Caco-2 (cell line): ENCODE measurements around the gene REEP3. TPM values are rescaled to one million over a fixed set of nuclear protein-coding genes. Genes with fewer than 3 reads are reported as not detected.

Experiments
- BruUV-seq: library from RNA; stranded (reverse); fragments of 400-500 nt; replicated peaks from 2 replicates; lab custom pipeline; 2021; lab: Mats Ljungman, UMichigan
- CTCF ChIA-PET: fragments of 300-600 bp; sonication (Branson Sonifier 250); formaldehyde crosslinking; loops from one replicate; lab custom pipeline; 2022; ENCODE audit warnings: antibody characterized with exemption; lab: Charles Lee
- POLR2A ChIA-PET: fragments of 300-600 bp; sonication (Branson Sonifier 250); formaldehyde crosslinking; loops from one replicate; lab custom pipeline; 2022; ENCODE audit warnings: antibody characterized with exemption; lab: Charles Lee
- DNase-seq, 2 experiments: peaks; one replicate each; pipeline versions ENCODE4 v3.0.0 to v3.0.0-alpha.2; 2020 to 2022
- H3K27me3 ChIP-seq: replicated peaks from 2 replicates; pipeline ENCODE4 v1.6.0; 2011; ENCODE audit warnings: low read length; ENCODE audit not compliant: control insufficient read depth, insufficient read depth
- H3K36me3 ChIP-seq: 2 replicates; pipeline ENCODE4 v1.5.1; 2011; ENCODE audit warnings: low read length; ENCODE audit not compliant: control insufficient read depth, insufficient read depth
- H3K4me1 ChIP-seq: fragments of 250-450 bp; sonication (Bioruptor Pico); 2 replicates; pipeline ENCODE4 v1.5.1; 2020; ENCODE audit warnings: mild to moderate bottlenecking
- H3K4me3 ChIP-seq: 2 replicates; pipeline ENCODE4 v1.5.1; 2011; ENCODE audit warnings: low read depth, mild to moderate bottlenecking, control low read depth, low read length
- H3K9me3 ChIP-seq: fragments of 250-450 bp; sonication (Bioruptor Pico); 2 replicates; pipeline ENCODE4 v1.5.1; 2020; ENCODE audit warnings: mild to moderate bottlenecking, moderate library complexity
- H3K27ac Mint-ChIP-seq: one replicate; pipeline ENCODE4 v1.8.0; 2022; ENCODE audit warnings: mixed read lengths; ENCODE audit not compliant: unreplicated experiment
- H3K27me3 Mint-ChIP-seq: one replicate; pipeline ENCODE4 v1.8.0; 2022; ENCODE audit warnings: mixed read lengths; ENCODE audit not compliant: insufficient read depth, unreplicated experiment
- H3K36me3 Mint-ChIP-seq: one replicate; pipeline ENCODE4 v1.8.0; 2022; ENCODE audit warnings: mild to moderate bottlenecking, mixed read lengths; ENCODE audit not compliant: insufficient read depth, unreplicated experiment
- H3K4me1 Mint-ChIP-seq: one replicate; pipeline ENCODE4 v1.8.0; 2022; ENCODE audit warnings: low read depth, mixed read lengths; ENCODE audit not compliant: unreplicated experiment
- H3K4me3 Mint-ChIP-seq: one replicate; pipeline ENCODE4 v1.8.0; 2022; ENCODE audit warnings: mild to moderate bottlenecking, moderate library complexity, mixed read lengths; ENCODE audit not compliant: unreplicated experiment
- H3K9me3 Mint-ChIP-seq: one replicate; pipeline ENCODE4 v1.8.0; 2022; ENCODE audit warnings: mixed read lengths; ENCODE audit not compliant: unreplicated experiment
- intact Hi-C: fragments of 100-400 bp; cut with micrococcal nuclease; formaldehyde crosslinking; loops from one replicate; pipeline ENCODE4 v1.10.0; 2022; ENCODE audit not compliant: unreplicated experiment
- total RNA-seq: library from RNA; stranded (reverse); gene quantifications from 2 replicates; pipeline ENCODE4 v1.2.3, GENCODE V29; 2022
- TF ChIP-seq, protein P1 (sequence below), 2 experiments: fragments of 200-600 bp in 1 of 2; IDR thresholded peaks; 1 replicate in 1 of 2; 2 replicates in 1 of 2; pipeline versions ENCODE4 v1.5.1 to v1.8.0; 2011 to 2022; ENCODE audit warnings: antibody characterized with exemption in 1 of 2, control low read depth in 1 of 2, inconsistent platforms in 1 of 2, low read depth in 1 of 2, low read length in 1 of 2, mild to moderate bottlenecking in 1 of 2, moderate library complexity in 1 of 2; ENCODE audit not compliant: insufficient read depth in 1 of 2, severe bottlenecking in 1 of 2, unreplicated experiment in 1 of 2

The REEP3 gene
- total RNA-seq, 1 experiment from 2014 or later: 66.4 TPM

DNA sequence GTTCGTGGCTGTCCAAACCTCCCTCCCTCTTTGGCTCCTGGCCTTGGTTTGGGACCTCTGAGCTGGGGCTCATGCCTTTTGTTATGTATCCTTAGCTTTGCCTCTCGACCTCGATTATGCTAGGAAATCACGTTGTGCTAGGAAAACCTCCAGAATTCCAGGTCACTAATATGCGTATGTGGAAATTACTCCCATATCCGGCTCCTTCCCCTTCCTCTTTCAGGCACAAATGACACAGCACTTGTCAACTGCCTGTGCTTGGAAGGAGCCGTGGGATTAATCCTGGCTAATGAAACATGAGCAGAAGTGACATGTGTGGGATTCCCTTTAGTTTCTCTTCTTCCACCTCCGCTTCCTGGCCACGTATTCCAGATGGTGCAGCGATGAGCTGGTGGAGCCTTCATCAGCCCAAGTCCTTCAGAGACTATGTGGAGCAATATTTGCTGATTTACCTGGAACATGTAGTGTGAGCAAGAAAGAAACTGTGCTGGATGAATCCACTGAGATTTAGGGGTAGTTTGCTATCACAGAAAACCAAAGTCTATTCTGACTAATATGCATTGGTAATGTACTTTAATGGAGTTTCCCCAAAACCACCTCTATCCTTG, 149.2 kb downstream of the REEP3 start:
- no TSS peak for BruUV-seq
- no peak overlapping the region for H3K27ac Mint-ChIP-seq
- intact Hi-C loops: no loop called here
- ChIA-PET CTCF (no interaction called here), POLR2A (no interaction called here)
- peaks cover 9% of the 10 kb centered on the region for H3K4me1 Mint-ChIP-seq
- H3K4me3 ChIP-seq: no peak overlapping the region
- no peak overlapping the region for H3K4me3 Mint-ChIP-seq
- H3K36me3 Mint-ChIP-seq: peaks cover 6% of the 10 kb centered on the region
- peaks cover 9% of the 10 kb centered on the region for H3K4me1 ChIP-seq
- no peaks in the 10 kb centered on the region for H3K9me3 Mint-ChIP-seq
- TF ChIP-seq, protein P1, sequence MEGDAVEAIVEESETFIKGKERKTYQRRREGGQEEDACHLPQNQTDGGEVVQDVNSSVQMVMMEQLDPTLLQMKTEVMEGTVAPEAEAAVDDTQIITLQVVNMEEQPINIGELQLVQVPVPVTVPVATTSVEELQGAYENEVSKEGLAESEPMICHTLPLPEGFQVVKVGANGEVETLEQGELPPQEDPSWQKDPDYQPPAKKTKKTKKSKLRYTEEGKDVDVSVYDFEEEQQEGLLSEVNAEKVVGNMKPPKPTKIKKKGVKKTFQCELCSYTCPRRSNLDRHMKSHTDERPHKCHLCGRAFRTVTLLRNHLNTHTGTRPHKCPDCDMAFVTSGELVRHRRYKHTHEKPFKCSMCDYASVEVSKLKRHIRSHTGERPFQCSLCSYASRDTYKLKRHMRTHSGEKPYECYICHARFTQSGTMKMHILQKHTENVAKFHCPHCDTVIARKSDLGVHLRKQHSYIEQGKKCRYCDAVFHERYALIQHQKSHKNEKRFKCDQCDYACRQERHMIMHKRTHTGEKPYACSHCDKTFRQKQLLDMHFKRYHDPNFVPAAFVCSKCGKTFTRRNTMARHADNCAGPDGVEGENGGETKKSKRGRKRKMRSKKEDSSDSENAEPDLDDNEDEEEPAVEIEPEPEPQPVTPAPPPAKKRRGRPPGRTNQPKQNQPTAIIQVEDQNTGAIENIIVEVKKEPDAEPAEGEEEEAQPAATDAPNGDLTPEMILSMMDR (IDR thresholded peaks at IDR 0.05; ENCODE audit: insufficient read depth in 1 of 2, low read depth in 1 of 2, low read length in 1 of 2, severe bottlenecking in 1 of 2, unreplicated experiment in 1 of 2): no peak
- H3K36me3 ChIP-seq: no peaks in the 10 kb centered on the region
- H3K27me3 Mint-ChIP-seq: no peaks in the 10 kb centered on the region
- DNase-seq: no peak
- no peaks in the 10 kb centered on the region for H3K27me3 ChIP-seq
- no peaks in the 10 kb centered on the region for H3K9me3 ChIP-seq

GRCh38 chr10:63671317-63671937, 150.2 kb downstream of the REEP3 start:
- no peaks in the 10 kb centered on the region for H3K27me3 ChIP-seq
- no peak overlapping the region for H3K4me3 ChIP-seq
- H3K36me3 Mint-ChIP-seq: no peaks in the 10 kb centered on the region
- no peaks in the 10 kb centered on the region for H3K36me3 ChIP-seq
- TF ChIP-seq, protein P1 (IDR thresholded peaks at IDR 0.05; ENCODE audit: insufficient read depth in 1 of 2, low read depth in 1 of 2, low read length in 1 of 2, severe bottlenecking in 1 of 2, unreplicated experiment in 1 of 2): no peak
- no TSS peak for BruUV-seq
- H3K4me1 ChIP-seq: peaks cover 5% of the 10 kb centered on the region; the same call in 1 of the 2 replicates
- no peaks in the 10 kb centered on the region for H3K27me3 Mint-ChIP-seq
- H3K9me3 Mint-ChIP-seq: no peaks in the 10 kb centered on the region
- no peak overlapping the region for H3K27ac Mint-ChIP-seq
- POLR2A ChIA-PET: no interaction called here
- DNase-seq: no peak
- intact Hi-C loops: no loop called here
- CTCF ChIA-PET: interaction anchor here (0.6 kb wide), 1 partner anchor 96 kb away, joined by 5 read pairs; no protein-coding TSS in a partner anchor
- H3K4me1 Mint-ChIP-seq: no peaks in the 10 kb centered on the region
- no peaks in the 10 kb centered on the region for H3K9me3 ChIP-seq
- H3K4me3 Mint-ChIP-seq: no peak overlapping the region

GRCh38 chr10:63672491-63672890, 151.3 kb downstream of the REEP3 start:
- ChIA-PET CTCF (no interaction called here), POLR2A (no interaction called here)
- peaks cover 5% of the 10 kb centered on the region; the same call in 1 of the 2 replicates for H3K4me1 ChIP-seq
- H3K27me3 ChIP-seq: no peaks in the 10 kb centered on the region
- no peak for DNase-seq
- no TSS peak for BruUV-seq
- H3K9me3 ChIP-seq: no peaks in the 10 kb centered on the region
- no peaks in the 10 kb centered on the region for H3K4me1 Mint-ChIP-seq
- H3K9me3 Mint-ChIP-seq: no peaks in the 10 kb centered on the region
- intact Hi-C loops: no loop called here
- no peak overlapping the region for H3K4me3 Mint-ChIP-seq
- H3K27ac Mint-ChIP-seq: no peak overlapping the region
- no peaks in the 10 kb centered on the region for H3K36me3 Mint-ChIP-seq
- TF ChIP-seq, protein P1 (IDR thresholded peaks at IDR 0.05; ENCODE audit: insufficient read depth in 1 of 2, low read depth in 1 of 2, low read length in 1 of 2, severe bottlenecking in 1 of 2, unreplicated experiment in 1 of 2): no peak
- no peaks in the 10 kb centered on the region for H3K27me3 Mint-ChIP-seq
- H3K4me3 ChIP-seq: no peak overlapping the region
- no peaks in the 10 kb centered on the region for H3K36me3 ChIP-seq
